GM12874 (cell line): ENCODE data around the gene CLDN12.

Experiments
- CTCF ChIP-seq: IDR thresholded peaks from 2 replicates; pipeline ENCODE4 v1.5.1; 2011; ENCODE audit warnings: low read depth, mild to moderate bottlenecking, control low read depth, low read length, moderate library complexity; ENCODE audit not compliant: insufficient read depth

The CLDN12 gene

GRCh38 chr7:90433221-90433620, 30.0 kb downstream of the CLDN12 start:
- TF ChIP-seq CTCF, result no peak

- TF ChIP-seq CTCF, result no peak
Measured at GRCh38 chr7:90445633-90446032, 42.4 kb downstream of the CLDN12 start.

GRCh38 chr7:90446137-90446899, 43.1 kb downstream of the CLDN12 start:
- TF ChIP-seq CTCF, result no peak

GRCh38 chr7:90453259-90453891, 50.1 kb downstream of the CLDN12 start:
- no peak for TF ChIP-seq CTCF

GRCh38 chr7:90453931-90454330, 50.7 kb downstream of the CLDN12 start:
- no peak for TF ChIP-seq CTCF

GRCh38 chr7:90455163-90456030, 52.1 kb downstream of the CLDN12 start:
- TF ChIP-seq CTCF, result peak; percentile 57; the same call in 1 of the 2 replicates

GRCh38 chr7:90458104-90458503, 54.8 kb downstream of the CLDN12 start:
- no peak for TF ChIP-seq CTCF
